SK-N-SH (cell line): ENCODE measurements around the gene ITSN2. TPM values are rescaled to one million over a fixed set of nuclear protein-coding genes. Genes with fewer than 3 reads are reported as not detected.
"Not testable (repeated sequence)": the region's sequence is repeated elsewhere in the genome, so short reads cannot be mapped to it uniquely, and the experiment has no call there.

Experiments
- CTCF ChIA-PET: fragments of 300-600, 350-600 bp; formaldehyde crosslinking; extraction: SDS; loops from one replicate; lab custom pipeline; 2021; lab: Yijun Ruan, JAX
- POLR2A ChIA-PET: fragments of 350-600 bp; sonication (Branson Sonifier 250); formaldehyde crosslinking; extraction: SDS; loops from one replicate; lab custom pipeline; 2020; ENCODE audit warnings: antibody characterized with exemption, inconsistent platforms; lab: Yijun Ruan, JAX
- DNase-seq: peaks from one replicate; pipeline ENCODE4 v3.0.0; 2012
- H2AFZ ChIP-seq: fragments of 200-600 bp; sonication (generic); 2 replicates; pipeline ENCODE4 v1.8.1; 2016; ENCODE audit warnings: antibody characterized with exemption, mild to moderate bottlenecking, low read depth
- H3F3A ChIP-seq: fragments of 200-600 bp; sonication (generic); replicated peaks from 2 replicates; pipeline ENCODE3; 2016; ENCODE audit warnings: antibody characterized with exemption, mild to moderate bottlenecking; ENCODE audit not compliant: insufficient read depth
- H3K27ac ChIP-seq, 2 experiments: fragments of 200-500 bp in 1 of 2; fragments of 200-600 bp in 1 of 2; sonication (Bioruptor generic) in 1 of 2; sonication (generic), shearing (Covaris generic) in 1 of 2; 2 replicates each; pipeline versions ENCODE4 v1.5.1 to v1.6.1; 2014 to 2016; ENCODE audit warnings: low read depth in 2 of 2, inconsistent platforms in 1 of 2, low read length in 1 of 2, mild to moderate bottlenecking in 1 of 2, mixed read lengths in 1 of 2
- H3K27me3 ChIP-seq: fragments of 200-600 bp; sonication (generic), shearing (Covaris generic); 2 replicates; pipeline ENCODE4 v1.6.1; 2016; ENCODE audit warnings: mixed run types; ENCODE audit not compliant: insufficient read depth
- H3K36me3 ChIP-seq, 2 experiments: fragments of 200-500 bp in 1 of 2; fragments of 200-600 bp in 1 of 2; sonication (Bioruptor generic) in 1 of 2; sonication (generic) in 1 of 2; replicated peaks in 1 of 2; 2 replicates each; pipeline versions ENCODE3 to v1.5.1; 2014 to 2016; ENCODE audit warnings: low read length in 1 of 2, mild to moderate bottlenecking in 1 of 2; ENCODE audit not compliant: insufficient read depth in 2 of 2, control insufficient read depth in 1 of 2
- H3K4me1 ChIP-seq, 2 experiments: fragments of 200-500 bp in 1 of 2; fragments of 200-600 bp in 1 of 2; sonication (Bioruptor generic) in 1 of 2; sonication (generic), shearing (Covaris generic) in 1 of 2; 2 replicates each; pipeline versions ENCODE4 v1.5.1 to v1.6.1; 2014 to 2016; ENCODE audit warnings: low read depth in 1 of 2, low read length in 1 of 2, mixed run types in 1 of 2; ENCODE audit not compliant: insufficient read depth in 2 of 2, control insufficient read depth in 1 of 2
- H3K4me2 ChIP-seq: fragments of 200-600 bp; sonication (generic), shearing (Covaris generic); 2 replicates; pipeline ENCODE4 v1.6.1; 2017; ENCODE audit warnings: mixed run types
- H3K4me3 ChIP-seq, 2 experiments: fragments of 200-500 bp in 1 of 2; fragments of 200-600 bp in 1 of 2; sonication (Bioruptor generic) in 1 of 2; sonication (generic), shearing (Covaris generic) in 1 of 2; 2 replicates each; pipeline versions ENCODE4 v1.5.1 to v1.8.1; 2014 to 2016; ENCODE audit warnings: low read depth in 2 of 2, inconsistent platforms in 1 of 2, low read length in 1 of 2, mild to moderate bottlenecking in 1 of 2, mixed read lengths in 1 of 2, moderate library complexity in 1 of 2
- H3K79me2 ChIP-seq: fragments of 200-600 bp; sonication (generic); 2 replicates; pipeline ENCODE4 v1.8.1; 2017; ENCODE audit warnings: mild to moderate bottlenecking; ENCODE audit not compliant: insufficient read depth
- H3K9ac ChIP-seq: fragments of 200-600 bp; sonication (generic); 2 replicates; pipeline ENCODE4 v1.6.1; 2017; ENCODE audit warnings: mixed run types
- H3K9me2 ChIP-seq: fragments of 200-600 bp; sonication (generic); 2 replicates; pipeline ENCODE4 v1.6.1; 2017; ENCODE audit warnings: mixed run types
- H3K9me3 ChIP-seq: fragments of 200-600 bp; sonication (generic); 2 replicates; pipeline ENCODE4 v1.6.1; 2017; ENCODE audit warnings: mixed run types, mild to moderate bottlenecking, moderate library complexity
- H4K20me1 ChIP-seq: fragments of 200-600 bp; sonication (generic); 2 replicates; pipeline ENCODE4 v1.6.1; 2017; ENCODE audit warnings: mild to moderate bottlenecking, mixed run types; ENCODE audit not compliant: insufficient read depth
- CHD2 ChIP-seq: fragments of 150-350 bp; IDR thresholded peaks from 2 replicates; pipeline ENCODE4 v1.6.1; 2018; ENCODE audit warnings: low read length; ENCODE audit not compliant: partially characterized antibody
- ELF1 ChIP-seq: IDR thresholded peaks from 2 replicates; pipeline ENCODE4 v1.4.0; 2012
- FOSL2 ChIP-seq: IDR thresholded peaks from 2 replicates; pipeline ENCODE4 v1.4.0; 2012; ENCODE audit warnings: low read depth, mild to moderate bottlenecking, moderate library complexity, borderline replicate concordance
- FOXJ3 ChIP-seq: sonication (generic); formaldehyde crosslinking; IDR thresholded peaks from 2 replicates; pipeline ENCODE4 v1.5.1; 2020; ENCODE audit warnings: mild to moderate bottlenecking, missing genetic modification reagents
- FOXM1 ChIP-seq: IDR thresholded peaks from 2 replicates; pipeline ENCODE4 v1.4.0; 2012; ENCODE audit warnings: low read depth, mild to moderate bottlenecking
- GABPA ChIP-seq: IDR thresholded peaks from 2 replicates; pipeline ENCODE4 v1.4.0; 2012; ENCODE audit warnings: low read depth, mild to moderate bottlenecking
- JUND ChIP-seq: IDR thresholded peaks from 2 replicates; pipeline ENCODE4 v1.4.0; 2012
- MXI1 ChIP-seq: IDR thresholded peaks from 2 replicates; pipeline ENCODE4 v1.6.1; 2012; ENCODE audit warnings: mild to moderate bottlenecking, low read depth, low read length, improper control_type of control experiment
- POLR2AphosphoS5 ChIP-seq: IDR thresholded peaks from 2 replicates; pipeline ENCODE4 v1.6.1; 2012; ENCODE audit warnings: low read depth, low read length
- RAD21 ChIP-seq: IDR thresholded peaks from 2 replicates; pipeline ENCODE4 v1.6.1; 2012; ENCODE audit warnings: mild to moderate bottlenecking, low read length
- SIN3A ChIP-seq: IDR thresholded peaks from 2 replicates; pipeline ENCODE4 v1.6.1; 2012; ENCODE audit warnings: low read depth, mild to moderate bottlenecking, low read length, moderate library complexity, borderline replicate concordance
- SMC3 ChIP-seq: IDR thresholded peaks from 2 replicates; pipeline ENCODE4 v1.6.1; 2012; ENCODE audit warnings: low read depth, low read length, improper control_type of control experiment
- TEAD4 ChIP-seq: IDR thresholded peaks from 2 replicates; pipeline ENCODE4 v1.4.0; 2012; ENCODE audit warnings: mild to moderate bottlenecking, borderline replicate concordance; ENCODE audit not compliant: insufficient read depth
- WGBS: methylation state at CpG from one replicate; pipeline ENCODE4 v1.1.6; 2017; ENCODE audit warnings: low lambda C conversion rate; 5-methylcytosine and 5-hydroxymethylcytosine counted together
- polyA plus RNA-seq, 3 experiments: library from polyadenylated mRNA; depleted of rRNA; stranded (reverse); fragments of >200 nt; gene quantifications; 2 replicates each; pipeline ENCODE4 v1.2.3, GENCODE V29; 2012
- TF ChIP-seq, protein P1 (sequence below): fragments of 200-600 bp; sonication (generic); IDR thresholded peaks from 2 replicates; pipeline ENCODE4 v1.6.1; 2017; ENCODE audit warnings: antibody characterized with exemption, mild to moderate bottlenecking, moderate library complexity
- TF ChIP-seq, protein P2 (sequence below): IDR thresholded peaks from 2 replicates; pipeline ENCODE4 v1.4.0; 2012; ENCODE audit warnings: low read depth, borderline replicate concordance
- TF ChIP-seq, protein P3 (sequence below): IDR thresholded peaks from 2 replicates; pipeline ENCODE4 v1.4.0; 2012; ENCODE audit warnings: low read depth
- TF ChIP-seq, protein P4 (sequence below): fragments of 150-350 bp; IDR thresholded peaks from 2 replicates; pipeline ENCODE4 v1.6.1; 2016; ENCODE audit warnings: mild to moderate bottlenecking, low read depth, low read length
- TF ChIP-seq, protein P5 (sequence below): IDR thresholded peaks from 2 replicates; pipeline ENCODE4 v1.6.1; 2012; ENCODE audit warnings: mild to moderate bottlenecking, low read depth, low read length, moderate library complexity

Gene ITSN2
- polyA plus RNA-seq, 1 of the 3 experiments (the other 2 are of a cell fraction), result 11.9 TPM

DNA sequence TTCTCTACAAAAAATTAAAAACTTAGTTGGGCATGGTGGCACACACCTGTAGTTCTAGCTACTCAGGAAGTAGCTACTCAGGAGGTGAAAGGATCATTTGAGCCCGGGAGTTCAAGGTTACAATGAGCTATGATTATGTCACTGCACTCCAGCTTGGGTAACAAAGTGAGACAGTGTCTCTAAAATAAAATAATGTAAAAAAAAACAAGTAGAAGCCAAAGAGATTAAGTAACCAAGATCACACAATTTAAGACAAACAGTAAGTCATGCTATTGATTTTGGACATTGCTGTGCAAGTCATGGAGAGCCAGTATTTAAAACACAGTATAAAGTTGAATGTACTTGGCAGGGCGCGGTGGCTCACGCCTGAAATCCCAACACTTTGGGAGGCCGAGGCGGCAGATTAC is 20.5 kb downstream of the ITSN2 start (continued):
- TF ChIP-seq, protein P1, sequence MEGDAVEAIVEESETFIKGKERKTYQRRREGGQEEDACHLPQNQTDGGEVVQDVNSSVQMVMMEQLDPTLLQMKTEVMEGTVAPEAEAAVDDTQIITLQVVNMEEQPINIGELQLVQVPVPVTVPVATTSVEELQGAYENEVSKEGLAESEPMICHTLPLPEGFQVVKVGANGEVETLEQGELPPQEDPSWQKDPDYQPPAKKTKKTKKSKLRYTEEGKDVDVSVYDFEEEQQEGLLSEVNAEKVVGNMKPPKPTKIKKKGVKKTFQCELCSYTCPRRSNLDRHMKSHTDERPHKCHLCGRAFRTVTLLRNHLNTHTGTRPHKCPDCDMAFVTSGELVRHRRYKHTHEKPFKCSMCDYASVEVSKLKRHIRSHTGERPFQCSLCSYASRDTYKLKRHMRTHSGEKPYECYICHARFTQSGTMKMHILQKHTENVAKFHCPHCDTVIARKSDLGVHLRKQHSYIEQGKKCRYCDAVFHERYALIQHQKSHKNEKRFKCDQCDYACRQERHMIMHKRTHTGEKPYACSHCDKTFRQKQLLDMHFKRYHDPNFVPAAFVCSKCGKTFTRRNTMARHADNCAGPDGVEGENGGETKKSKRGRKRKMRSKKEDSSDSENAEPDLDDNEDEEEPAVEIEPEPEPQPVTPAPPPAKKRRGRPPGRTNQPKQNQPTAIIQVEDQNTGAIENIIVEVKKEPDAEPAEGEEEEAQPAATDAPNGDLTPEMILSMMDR, result no peak
- TF ChIP-seq FOXM1 (no peak), SIN3A (no peak), JUND (no peak), ELF1 (no peak), RAD21 (no peak), SMC3 (no peak), MXI1 (no peak), FOXJ3 (no peak), POLR2AphosphoS5 (no peak)
- TF ChIP-seq, protein P2, sequence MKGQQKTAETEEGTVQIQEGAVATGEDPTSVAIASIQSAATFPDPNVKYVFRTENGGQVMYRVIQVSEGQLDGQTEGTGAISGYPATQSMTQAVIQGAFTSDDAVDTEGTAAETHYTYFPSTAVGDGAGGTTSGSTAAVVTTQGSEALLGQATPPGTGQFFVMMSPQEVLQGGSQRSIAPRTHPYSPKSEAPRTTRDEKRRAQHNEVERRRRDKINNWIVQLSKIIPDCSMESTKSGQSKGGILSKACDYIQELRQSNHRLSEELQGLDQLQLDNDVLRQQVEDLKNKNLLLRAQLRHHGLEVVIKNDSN, result no peak

DNA sequence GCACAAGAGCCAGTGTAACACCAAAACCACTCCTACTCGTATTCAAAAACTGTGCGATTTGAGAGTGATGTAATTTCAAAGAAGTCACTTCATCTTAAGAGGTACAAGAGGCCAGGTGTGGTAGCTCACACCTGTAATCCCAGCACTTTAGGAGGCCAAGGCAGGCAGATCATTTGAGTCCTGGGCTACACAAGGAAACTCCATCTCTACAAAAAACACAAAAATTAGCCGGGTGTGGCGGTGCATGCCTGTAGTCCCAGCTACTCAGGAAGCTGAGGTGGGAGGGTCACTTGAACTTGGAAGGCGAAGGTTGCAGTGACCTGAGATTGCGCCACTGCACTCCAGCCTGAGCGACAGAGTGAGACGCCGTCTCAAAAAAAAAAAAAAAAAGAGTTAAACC is 21.2 kb downstream of the ITSN2 start:
- CTCF ChIA-PET, H4K20me1 ChIP-seq: not testable (repeated sequence)
- H3K79me2 ChIP-seq, result peaks cover 63% of the 10 kb centered on the region

DNA sequence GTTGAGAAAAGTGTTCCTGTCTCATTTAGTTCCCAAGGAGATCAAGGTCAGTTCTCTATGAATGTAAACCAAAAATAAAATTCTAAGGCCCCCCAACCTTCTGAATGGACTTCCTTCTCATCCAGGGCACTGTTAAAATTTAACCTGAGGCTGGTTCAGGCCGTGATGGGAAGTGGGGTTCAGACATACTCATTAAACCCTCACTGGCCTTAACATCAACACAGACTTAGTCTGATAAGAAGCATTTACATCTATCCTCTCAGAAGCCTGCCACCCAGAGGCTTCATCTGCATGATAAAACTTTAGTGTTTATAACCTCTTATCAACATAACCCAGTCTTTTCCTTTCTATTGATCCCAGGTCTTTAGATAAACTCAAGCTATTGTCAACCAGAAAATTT is 22.4 kb downstream of the ITSN2 start:
- Histone ChIP-seq H3K4me1 (peaks cover 0 to 2% of the 10 kb centered on the region in 2 experiments; a peak in 1 of 4 replicates), H3K9ac (no peak overlapping the region), H3K4me3 (no peak overlapping the region), H3K9me3 (no peaks in the 10 kb centered on the region), H3K4me2 (no peak overlapping the region), H3K79me2 (peaks cover 62% of the 10 kb centered on the region), H3K27me3 (no peaks in the 10 kb centered on the region), H4K20me1 (peaks cover 4% of the 10 kb centered on the region; the same call in 1 of the 2 replicates), H3K27ac (no peak overlapping the region), H3F3A (no peaks in the 10 kb centered on the region), H3K9me2 (no peaks in the 10 kb centered on the region), H2AFZ (no peak overlapping the region), H3K36me3 (no peaks in the 10 kb centered on the region)
- no peak for DNase-seq
- POLR2A ChIA-PET, result no interaction called here
- WGBS, result 22% methylated on average over 1 of the region's 1 CpG
- CTCF ChIA-PET, result interaction anchor here (1.0 kb wide), 1 partner anchor 8 kb away, joined by 4 read pairs; no protein-coding TSS in a partner anchor
- TF ChIP-seq, protein P2, result no peak
- TF ChIP-seq FOSL2, result no peak
- TF ChIP-seq POLR2AphosphoS5, result no peak
- TF ChIP-seq GABPA, result no peak
- TF ChIP-seq CHD2, result no peak
- TF ChIP-seq SMC3, result no peak
- TF ChIP-seq, protein P3, sequence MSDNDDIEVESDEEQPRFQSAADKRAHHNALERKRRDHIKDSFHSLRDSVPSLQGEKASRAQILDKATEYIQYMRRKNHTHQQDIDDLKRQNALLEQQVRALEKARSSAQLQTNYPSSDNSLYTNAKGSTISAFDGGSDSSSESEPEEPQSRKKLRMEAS, result no peak
- no peak for TF ChIP-seq TEAD4
- TF ChIP-seq, protein P4, sequence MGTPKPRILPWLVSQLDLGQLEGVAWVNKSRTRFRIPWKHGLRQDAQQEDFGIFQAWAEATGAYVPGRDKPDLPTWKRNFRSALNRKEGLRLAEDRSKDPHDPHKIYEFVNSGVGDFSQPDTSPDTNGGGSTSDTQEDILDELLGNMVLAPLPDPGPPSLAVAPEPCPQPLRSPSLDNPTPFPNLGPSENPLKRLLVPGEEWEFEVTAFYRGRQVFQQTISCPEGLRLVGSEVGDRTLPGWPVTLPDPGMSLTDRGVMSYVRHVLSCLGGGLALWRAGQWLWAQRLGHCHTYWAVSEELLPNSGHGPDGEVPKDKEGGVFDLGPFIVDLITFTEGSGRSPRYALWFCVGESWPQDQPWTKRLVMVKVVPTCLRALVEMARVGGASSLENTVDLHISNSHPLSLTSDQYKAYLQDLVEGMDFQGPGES, result no peak
- TF ChIP-seq, protein P5, sequence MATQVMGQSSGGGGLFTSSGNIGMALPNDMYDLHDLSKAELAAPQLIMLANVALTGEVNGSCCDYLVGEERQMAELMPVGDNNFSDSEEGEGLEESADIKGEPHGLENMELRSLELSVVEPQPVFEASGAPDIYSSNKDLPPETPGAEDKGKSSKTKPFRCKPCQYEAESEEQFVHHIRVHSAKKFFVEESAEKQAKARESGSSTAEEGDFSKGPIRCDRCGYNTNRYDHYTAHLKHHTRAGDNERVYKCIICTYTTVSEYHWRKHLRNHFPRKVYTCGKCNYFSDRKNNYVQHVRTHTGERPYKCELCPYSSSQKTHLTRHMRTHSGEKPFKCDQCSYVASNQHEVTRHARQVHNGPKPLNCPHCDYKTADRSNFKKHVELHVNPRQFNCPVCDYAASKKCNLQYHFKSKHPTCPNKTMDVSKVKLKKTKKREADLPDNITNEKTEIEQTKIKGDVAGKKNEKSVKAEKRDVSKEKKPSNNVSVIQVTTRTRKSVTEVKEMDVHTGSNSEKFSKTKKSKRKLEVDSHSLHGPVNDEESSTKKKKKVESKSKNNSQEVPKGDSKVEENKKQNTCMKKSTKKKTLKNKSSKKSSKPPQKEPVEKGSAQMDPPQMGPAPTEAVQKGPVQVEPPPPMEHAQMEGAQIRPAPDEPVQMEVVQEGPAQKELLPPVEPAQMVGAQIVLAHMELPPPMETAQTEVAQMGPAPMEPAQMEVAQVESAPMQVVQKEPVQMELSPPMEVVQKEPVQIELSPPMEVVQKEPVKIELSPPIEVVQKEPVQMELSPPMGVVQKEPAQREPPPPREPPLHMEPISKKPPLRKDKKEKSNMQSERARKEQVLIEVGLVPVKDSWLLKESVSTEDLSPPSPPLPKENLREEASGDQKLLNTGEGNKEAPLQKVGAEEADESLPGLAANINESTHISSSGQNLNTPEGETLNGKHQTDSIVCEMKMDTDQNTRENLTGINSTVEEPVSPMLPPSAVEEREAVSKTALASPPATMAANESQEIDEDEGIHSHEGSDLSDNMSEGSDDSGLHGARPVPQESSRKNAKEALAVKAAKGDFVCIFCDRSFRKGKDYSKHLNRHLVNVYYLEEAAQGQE, result no peak

More for the DNA sequence above, 21.2 kb downstream of the ITSN2 start:
- H3F3A ChIP-seq, H3K27me3 ChIP-seq, H3K4me1 ChIP-seq, H3K27ac ChIP-seq, H3K9ac ChIP-seq, POLR2A ChIA-PET, H3K9me2 ChIP-seq, H2AFZ ChIP-seq, H3K4me2 ChIP-seq, DNase-seq, H3K4me3 ChIP-seq, H3K36me3 ChIP-seq, H3K9me3 ChIP-seq: not testable (repeated sequence)
- WGBS, result 95% methylated on average over 9 of the region's 9 CpGs
